Naive thymus-derived CD4-positive, alpha-beta T cell (primary cell): Measurements from ENCODE around the gene CDH4. TPM values are rescaled to one million over a fixed set of nuclear protein-coding genes. Genes with fewer than 3 reads are reported as not detected.
"Not testable (repeated sequence)": the region's sequence is repeated elsewhere in the genome, so short reads cannot be mapped to it uniquely, and the experiment has no call there.

Experiments used
- ATAC-seq: fragments of 150-1000 bp; cut with Tn5 transposase; 2 replicates; pipeline ENCODE4 v1.10.0; 2021; ENCODE audit warnings: mild to moderate bottlenecking, moderate library complexity
- CTCF ChIA-PET: fragments of 350-600 bp; sonication (Branson Sonifier 250); formaldehyde crosslinking; loops from one replicate; lab custom pipeline; 2021; ENCODE audit warnings: antibody characterized with exemption; lab: Charles Lee
- POLR2A ChIA-PET: fragments of 350-600 bp; sonication (Branson Sonifier 250); formaldehyde crosslinking; loops from one replicate; lab custom pipeline; 2021; ENCODE audit warnings: antibody characterized with exemption, inconsistent platforms; lab: Charles Lee
- DNase-seq, 9 donors: peaks; one replicate each; pipeline versions ENCODE4 v3.0.0 to v3.0.0-alpha.2; 2020 to 2022; ENCODE audit warnings: mixed read lengths in 1 of 9
- H3K27ac ChIP-seq: one replicate; pipeline ENCODE4 v1.7.0; 2013; ENCODE audit warnings: mild to moderate bottlenecking, low read depth, low read length, moderate library complexity
- H3K27me3 ChIP-seq, 2 donors: one replicate each; pipeline ENCODE4 v1.7.0; 2013; ENCODE audit warnings: low read length in 2 of 2, mild to moderate bottlenecking in 2 of 2, moderate library complexity in 2 of 2; ENCODE audit not compliant: control insufficient read depth in 2 of 2, insufficient read depth in 2 of 2
- H3K36me3 ChIP-seq, 3 experiments: 1 replicate in 2 of 3; 2 replicates in 1 of 3; pipeline ENCODE4 v1.7.0; 2013; ENCODE audit warnings: low read length in 3 of 3, mild to moderate bottlenecking in 3 of 3, moderate library complexity in 1 of 3; ENCODE audit not compliant: insufficient read depth in 3 of 3, control insufficient read depth in 2 of 3
- H3K4me1 ChIP-seq, 2 donors: one replicate each; pipeline ENCODE4 v1.7.0; 2013; ENCODE audit warnings: low read length in 2 of 2, mild to moderate bottlenecking in 2 of 2, moderate library complexity in 1 of 2; ENCODE audit not compliant: control insufficient read depth in 2 of 2, insufficient read depth in 2 of 2
- H3K4me3 ChIP-seq: 2 replicates; pipeline ENCODE4 v1.7.0; 2013; ENCODE audit warnings: mild to moderate bottlenecking, low read length
- H3K9me3 ChIP-seq, 3 experiments: 1 replicate in 2 of 3; 2 replicates in 1 of 3; pipeline ENCODE4 v1.7.0; 2013; ENCODE audit warnings: low read length in 3 of 3; ENCODE audit not compliant: control insufficient read depth in 2 of 3
- H3K27ac Mint-ChIP-seq, 9 donors: one replicate each; pipeline ENCODE4 v1.8.0; 2020 to 2022; ENCODE audit warnings: mixed read lengths in 9 of 9, mild to moderate bottlenecking in 8 of 9, moderate library complexity in 5 of 9, inconsistent platforms in 2 of 9
- H3K27me3 Mint-ChIP-seq, 5 donors: one replicate each; pipeline ENCODE4 v1.8.0; 2021 to 2022; ENCODE audit warnings: mixed read lengths in 5 of 5, mild to moderate bottlenecking in 1 of 5
- H3K36me3 Mint-ChIP-seq, 5 donors: one replicate each; pipeline ENCODE4 v1.8.0; 2020 to 2022; ENCODE audit warnings: mixed read lengths in 5 of 5, mild to moderate bottlenecking in 3 of 5, inconsistent platforms in 1 of 5
- H3K4me1 Mint-ChIP-seq, 7 donors: one replicate each; pipeline ENCODE4 v1.8.0; 2020 to 2022; ENCODE audit warnings: mixed read lengths in 7 of 7, mild to moderate bottlenecking in 3 of 7, inconsistent platforms in 1 of 7
- H3K4me3 Mint-ChIP-seq, 10 donors: one replicate each; pipeline ENCODE4 v1.8.0; 2020 to 2022; ENCODE audit warnings: mild to moderate bottlenecking in 10 of 10, mixed read lengths in 10 of 10, moderate library complexity in 6 of 10, inconsistent platforms in 2 of 10
- H3K9me3 Mint-ChIP-seq, 11 donors: one replicate each; pipeline ENCODE4 v1.8.0; 2020 to 2022; ENCODE audit warnings: mixed read lengths in 11 of 11, mild to moderate bottlenecking in 4 of 11, inconsistent platforms in 1 of 11, moderate library complexity in 1 of 11
- intact Hi-C, 2 donors: fragments of 100-400 bp; cut with micrococcal nuclease; formaldehyde crosslinking; loops; one replicate each; pipeline ENCODE4 v1.15.1; 2023
- polyA plus RNA-seq, 2 donors: library from polyadenylated mRNA; unstranded; fragments of 300-500 nt; fragmentation: Illumina TruSeq; gene quantifications; one replicate each; pipeline ENCODE4 v1.2.3, GENCODE V29; 2021
- total RNA-seq, 6 experiments: library from RNA in 5 of 6; stranded (reverse) in 5 of 6; gene quantifications; 1 replicate in 5 of 6; 2 replicates in 1 of 6; pipeline ENCODE4 v1.2.3 and lab custom pipeline; 2021 to 2026

The CDH4 gene
- total and polyA plus RNA-seq, 7 experiments from 2014 or later: 0.05 to 0.43 (median 0.14) TPM; not detected in 1

DNA sequence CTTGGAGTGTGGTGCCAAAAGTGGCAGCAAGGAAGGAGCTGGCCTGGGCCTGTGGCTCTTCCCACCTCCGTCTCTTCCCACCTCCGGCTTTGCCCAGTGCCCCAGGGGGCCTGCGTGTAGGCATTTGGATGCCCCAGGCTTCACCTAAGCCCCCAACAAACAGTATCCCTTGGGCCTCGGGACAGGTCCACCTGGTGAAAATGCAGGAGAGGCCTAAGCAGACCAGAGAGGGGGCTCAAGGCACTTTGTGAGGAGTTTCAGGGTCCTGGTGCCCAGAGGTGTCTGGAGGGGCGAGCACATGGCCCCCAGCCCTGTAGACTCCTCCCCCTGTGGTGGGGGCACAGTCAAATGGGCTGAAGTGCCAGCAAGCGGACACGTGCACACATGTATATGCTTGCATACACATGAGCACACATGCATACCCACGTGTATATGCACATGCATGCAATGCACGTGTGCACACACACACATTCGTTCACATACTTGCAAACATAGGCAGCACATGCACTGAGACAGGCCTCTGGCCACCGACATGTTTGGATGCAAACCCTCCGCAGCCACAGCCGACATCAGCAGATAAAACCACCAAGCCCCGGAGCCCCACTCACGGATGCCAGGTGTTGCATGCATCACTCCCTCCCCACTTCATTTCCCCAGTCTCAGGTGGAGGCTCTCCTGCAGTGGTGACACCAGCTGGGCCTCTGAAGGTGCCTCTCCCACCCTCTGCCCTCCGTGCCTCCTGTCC lies 689.1 kb downstream of the CDH4 start:
- H3K27ac Mint-ChIP-seq: no peak overlapping the region
- Histone ChIP-seq H3K4me3 (no peak overlapping the region), H3K36me3 (no peaks in the 10 kb centered on the region), H3K27ac (no peak overlapping the region), H3K4me1 (no peaks in the 10 kb centered on the region), H3K9me3 (no peaks in the 10 kb centered on the region), H3K27me3 (no peaks in the 10 kb centered on the region)
- no peaks in the 10 kb centered on the region for H3K4me1 Mint-ChIP-seq
- intact Hi-C loops: no loop called here
- no peak overlapping the region for H3K4me3 Mint-ChIP-seq
- H3K9me3 Mint-ChIP-seq: no peaks in the 10 kb centered on the region
- H3K36me3 Mint-ChIP-seq: no peaks in the 10 kb centered on the region
- ChIA-PET POLR2A (no interaction called here), CTCF (no interaction called here)
- H3K27me3 Mint-ChIP-seq: peaks cover 0 to 9% (median 0%) of the 10 kb centered on the region in 5 donors
- no peak for DNase-seq
- ATAC-seq: no peak

DNA sequence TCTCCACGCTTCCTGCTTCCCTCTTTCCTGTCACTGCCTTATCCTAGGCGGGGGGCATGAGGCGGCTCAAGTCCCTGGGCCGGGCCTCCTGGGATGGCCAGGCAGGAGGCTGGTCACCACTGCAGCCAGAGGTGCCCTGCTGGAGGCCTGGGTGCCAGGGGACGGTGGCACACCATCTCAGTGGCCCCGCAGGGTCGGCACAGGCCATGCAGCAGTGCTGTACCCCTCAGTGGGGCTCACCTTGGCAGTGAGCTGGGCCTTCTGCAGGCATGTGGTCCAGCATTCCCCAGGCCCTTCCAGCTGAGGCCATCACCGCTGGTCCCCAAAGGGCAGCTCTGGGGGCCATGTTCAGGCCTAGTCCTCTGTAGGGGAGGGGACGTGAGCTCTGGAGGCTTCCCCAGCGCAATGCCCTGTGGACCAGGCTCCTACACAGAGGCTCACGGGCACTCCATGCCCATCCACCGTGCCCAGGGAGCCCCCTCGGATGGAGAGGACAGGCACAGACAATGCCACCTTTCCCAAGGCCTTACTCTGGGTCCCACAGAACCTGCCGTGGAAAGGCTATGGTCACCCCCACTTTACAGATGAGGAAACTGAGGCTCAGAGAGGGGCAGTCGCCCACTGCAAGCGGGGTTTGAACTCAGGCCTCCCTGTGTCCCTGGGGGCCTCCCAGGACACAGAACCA lies 689.8 kb downstream of the CDH4 start:
- Mint-ChIP-seq H3K4me3 (no peak overlapping the region), H3K27me3 (peaks cover 0 to 4% (median 0%) of the 10 kb centered on the region in 5 donors), H3K4me1 (no peaks in the 10 kb centered on the region), H3K36me3 (no peaks in the 10 kb centered on the region), H3K27ac (no peak overlapping the region), H3K9me3 (no peaks in the 10 kb centered on the region)
- ChIA-PET CTCF (no interaction called here), POLR2A (no interaction called here)
- ATAC-seq (no peak), DNase-seq (peak in 2 of 9 donors; percentile 2 to 7)
- Histone ChIP-seq H3K4me1 (no peaks in the 10 kb centered on the region), H3K27ac (no peak overlapping the region), H3K36me3 (no peaks in the 10 kb centered on the region), H3K4me3 (no peak overlapping the region), H3K27me3 (no peaks in the 10 kb centered on the region), H3K9me3 (no peaks in the 10 kb centered on the region)
- intact Hi-C loops: no loop called here

DNA sequence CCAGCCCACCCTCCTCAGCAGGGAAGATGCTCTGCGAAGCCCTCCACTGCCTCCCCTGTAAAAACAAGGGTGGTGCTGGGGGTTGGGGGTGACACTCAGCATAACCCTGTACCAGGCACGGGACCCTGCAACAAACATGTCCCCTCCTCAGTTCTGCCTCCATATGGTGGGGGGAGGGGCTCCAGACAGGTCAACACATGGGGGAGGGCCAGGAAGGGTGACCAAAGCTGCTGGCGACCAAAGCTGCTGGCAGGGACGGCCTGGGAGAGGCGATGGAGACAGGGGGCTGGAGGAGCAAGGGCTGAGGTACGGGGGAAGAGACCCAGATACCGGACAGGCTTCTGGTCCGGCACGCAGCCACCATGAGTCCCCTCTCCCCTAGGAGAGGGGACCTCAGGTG lies 690.5 kb downstream of the CDH4 start:
- Histone ChIP-seq H3K4me1 (no peaks in the 10 kb centered on the region), H3K9me3 (no peaks in the 10 kb centered on the region), H3K4me3 (no peak overlapping the region), H3K36me3 (no peaks in the 10 kb centered on the region), H3K27me3 (no peaks in the 10 kb centered on the region), H3K27ac (no peak overlapping the region)
- Mint-ChIP-seq H3K27me3 (no peaks in the 10 kb centered on the region), H3K36me3 (no peaks in the 10 kb centered on the region), H3K9me3 (no peaks in the 10 kb centered on the region), H3K4me3 (no peak overlapping the region), H3K4me1 (no peaks in the 10 kb centered on the region), H3K27ac (no peak overlapping the region)
- intact Hi-C loops: no loop called here
- DNase-seq (no peak), ATAC-seq (no peak)
- CTCF ChIA-PET: no interaction called here
- POLR2A ChIA-PET: no interaction called here

DNA sequence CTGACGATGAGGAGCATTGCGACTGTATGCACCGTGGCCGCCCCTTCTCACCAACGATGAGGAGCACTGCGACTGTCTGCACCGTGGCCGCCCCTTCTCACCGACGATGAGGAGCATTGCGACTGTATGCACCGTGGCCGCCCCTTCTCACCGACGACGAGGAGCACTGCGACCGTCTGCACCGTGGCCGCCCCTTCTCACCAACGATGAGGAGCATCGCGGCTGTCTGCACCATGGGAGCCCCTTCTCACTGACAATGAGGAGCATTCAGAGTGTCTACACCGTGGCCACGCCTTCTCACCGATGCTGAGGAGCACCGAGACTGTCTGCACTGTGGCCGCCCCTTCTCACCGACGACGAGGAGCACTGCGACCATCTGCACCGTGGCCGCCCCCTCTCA lies 692.9 kb downstream of the CDH4 start:
- H3K27ac Mint-ChIP-seq, H3K4me3 Mint-ChIP-seq, DNase-seq, H3K36me3 Mint-ChIP-seq, H3K27ac ChIP-seq, H3K36me3 ChIP-seq, H3K27me3 Mint-ChIP-seq, POLR2A ChIA-PET, H3K4me1 Mint-ChIP-seq, H3K4me3 ChIP-seq, intact Hi-C loops, ATAC-seq, H3K9me3 Mint-ChIP-seq, H3K27me3 ChIP-seq, H3K9me3 ChIP-seq, CTCF ChIA-PET, H3K4me1 ChIP-seq: not testable (repeated sequence)

DNA sequence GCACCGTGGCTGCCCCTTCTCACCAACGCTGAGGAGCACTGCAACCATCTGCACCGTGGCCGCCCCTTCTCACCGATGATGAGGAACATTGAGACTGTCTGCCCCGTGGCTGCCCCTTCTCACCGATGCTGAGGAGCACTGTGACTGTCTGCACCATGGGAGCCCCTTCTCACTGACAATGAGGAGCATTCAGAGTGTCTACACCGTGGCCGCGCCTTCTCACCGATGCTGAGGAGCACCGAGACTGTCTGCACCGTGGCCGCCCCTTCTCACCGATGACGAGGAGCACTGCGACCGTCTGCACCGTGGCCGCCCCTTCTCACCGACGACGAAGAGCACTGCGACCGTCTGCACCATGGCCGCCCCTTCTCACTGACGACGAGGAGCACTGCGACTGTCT lies 693.4 kb downstream of the CDH4 start:
- H3K27ac ChIP-seq, H3K4me1 Mint-ChIP-seq, CTCF ChIA-PET, intact Hi-C loops, DNase-seq, ATAC-seq, H3K4me3 Mint-ChIP-seq, POLR2A ChIA-PET, H3K4me1 ChIP-seq, H3K9me3 ChIP-seq, H3K27ac Mint-ChIP-seq, H3K36me3 Mint-ChIP-seq, H3K36me3 ChIP-seq, H3K4me3 ChIP-seq, H3K27me3 ChIP-seq, H3K27me3 Mint-ChIP-seq, H3K9me3 Mint-ChIP-seq: not testable (repeated sequence)

DNA sequence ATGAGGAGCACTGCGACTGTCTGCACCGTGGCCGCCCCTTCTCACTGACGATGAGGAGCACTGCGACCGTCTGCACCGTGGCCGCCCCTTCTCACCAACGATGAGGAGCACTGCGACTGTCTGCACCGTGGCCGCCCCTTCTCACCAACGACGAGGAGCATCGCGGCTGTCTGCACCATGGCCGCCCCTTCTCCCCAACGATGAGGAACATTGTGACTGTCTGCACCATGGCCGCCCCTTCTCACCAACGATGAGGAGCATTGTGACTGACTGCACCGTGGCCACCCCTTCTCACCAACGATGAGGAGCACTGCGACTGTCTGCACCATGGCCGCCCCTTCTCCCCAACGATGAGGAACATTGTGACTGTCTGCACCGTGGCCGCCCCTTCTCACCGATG lies 696.0 kb downstream of the CDH4 start:
- CTCF ChIA-PET, POLR2A ChIA-PET, H3K36me3 Mint-ChIP-seq, H3K4me1 ChIP-seq, H3K27ac Mint-ChIP-seq, H3K4me3 Mint-ChIP-seq, H3K36me3 ChIP-seq, DNase-seq, H3K27me3 ChIP-seq, intact Hi-C loops, H3K27me3 Mint-ChIP-seq, ATAC-seq, H3K9me3 Mint-ChIP-seq, H3K4me1 Mint-ChIP-seq, H3K27ac ChIP-seq, H3K9me3 ChIP-seq, H3K4me3 ChIP-seq: not testable (repeated sequence)
